Mesenchymal stem cell (in vitro differentiated cells and primary cell): Measurements from ENCODE around the gene MSL1.

Experiments
- DNase-seq: peaks from one replicate; pipeline ENCODE4 v3.0.0-alpha.2; 2013
- H2AFZ ChIP-seq: one replicate; pipeline ENCODE4 v1.6.1; 2013; ENCODE audit warnings: low read depth, mild to moderate bottlenecking, control low read depth, inconsistent platforms, low read length, moderate library complexity
- H2AK5ac ChIP-seq: 2 replicates; pipeline ENCODE4 v1.6.1; 2013; ENCODE audit warnings: low read length, moderate library complexity, mild to moderate bottlenecking, inconsistent platforms; ENCODE audit not compliant: severe bottlenecking
- H2BK120ac ChIP-seq: one replicate; pipeline ENCODE4 v1.6.1; 2013; ENCODE audit warnings: low read depth, mild to moderate bottlenecking, inconsistent platforms, low read length, moderate library complexity
- H2BK12ac ChIP-seq, 2 experiments: one replicate each; pipeline ENCODE4 v1.6.1; 2013; ENCODE audit warnings: inconsistent platforms in 2 of 2, low read length in 2 of 2, mild to moderate bottlenecking in 2 of 2, moderate library complexity in 2 of 2, control low read depth in 1 of 2
- H2BK15ac ChIP-seq: one replicate; pipeline ENCODE4 v1.6.1; 2013; ENCODE audit warnings: mild to moderate bottlenecking, low read depth, inconsistent platforms; ENCODE audit not compliant: poor library complexity, severe bottlenecking
- H2BK5ac ChIP-seq: 2 replicates; pipeline ENCODE4 v1.6.1; 2013; ENCODE audit warnings: low read depth, mild to moderate bottlenecking, low read length, control low read depth, inconsistent platforms; ENCODE audit not compliant: poor library complexity, severe bottlenecking
- H3K14ac ChIP-seq, 2 experiments: one replicate each; pipeline ENCODE4 v1.6.1; 2013; ENCODE audit warnings: inconsistent platforms in 2 of 2, low read length in 2 of 2, control low read depth in 1 of 2, mild to moderate bottlenecking in 1 of 2, moderate library complexity in 1 of 2
- H3K18ac ChIP-seq, 2 experiments: one replicate each; pipeline ENCODE4 v1.6.1; 2013; ENCODE audit warnings: inconsistent platforms in 2 of 2, low read length in 2 of 2, control low read depth in 1 of 2, low read depth in 1 of 2, mild to moderate bottlenecking in 1 of 2
- H3K23ac ChIP-seq, 2 experiments: one replicate each; pipeline ENCODE4 v1.6.1; 2013; ENCODE audit warnings: inconsistent platforms in 2 of 2, low read length in 2 of 2, mild to moderate bottlenecking in 2 of 2, moderate library complexity in 2 of 2, control low read depth in 1 of 2
- H3K27ac ChIP-seq: 2 replicates; pipeline ENCODE4 v1.5.1; 2013; ENCODE audit warnings: mild to moderate bottlenecking, moderate library complexity, low read length, control low read depth, inconsistent platforms; ENCODE audit not compliant: poor library complexity, severe bottlenecking
- H3K27me3 ChIP-seq, 2 experiments: 2 replicates each; pipeline versions ENCODE4 v1.6.1 to v1.7.0; 2013; ENCODE audit warnings: low read length in 2 of 2, mild to moderate bottlenecking in 2 of 2, moderate library complexity in 2 of 2, control low read depth in 1 of 2, inconsistent platforms in 1 of 2; ENCODE audit not compliant: control insufficient read depth in 1 of 2, insufficient read depth in 1 of 2
- H3K36me3 ChIP-seq, 2 experiments: 2 replicates each; pipeline versions ENCODE4 v1.6.1 to v1.7.0; 2013; ENCODE audit warnings: low read length in 2 of 2, control low read depth in 1 of 2, inconsistent platforms in 1 of 2, low read depth in 1 of 2, mild to moderate bottlenecking in 1 of 2; ENCODE audit not compliant: insufficient read depth in 2 of 2, control insufficient read depth in 1 of 2
- H3K4ac ChIP-seq, 2 experiments: one replicate each; pipeline ENCODE4 v1.6.1; 2013; ENCODE audit warnings: inconsistent platforms in 2 of 2, low read length in 2 of 2, mild to moderate bottlenecking in 2 of 2, moderate library complexity in 2 of 2, control low read depth in 1 of 2, low read depth in 1 of 2
- H3K4me1 ChIP-seq: 2 replicates; pipeline ENCODE4 v1.6.1; 2013; ENCODE audit warnings: low read depth, low read length, control low read depth; ENCODE audit not compliant: control insufficient read depth, insufficient read depth
- H3K4me2 ChIP-seq: 2 replicates; pipeline ENCODE4 v1.6.1; 2013; ENCODE audit warnings: low read length, mild to moderate bottlenecking, inconsistent platforms; ENCODE audit not compliant: poor library complexity, severe bottlenecking
- H3K4me3 ChIP-seq, 2 experiments: 2 replicates each; pipeline versions ENCODE4 v1.5.1 to v1.7.0; 2013; ENCODE audit warnings: low read length in 2 of 2, mild to moderate bottlenecking in 2 of 2, control low read depth in 1 of 2, low read depth in 1 of 2; ENCODE audit not compliant: insufficient read depth in 1 of 2
- H3K79me1 ChIP-seq: replicated peaks from 2 replicates; pipeline ENCODE4 v1.6.1; 2013; ENCODE audit warnings: mild to moderate bottlenecking, control low read depth, low read length, inconsistent platforms; ENCODE audit not compliant: poor library complexity, severe bottlenecking
- H3K9ac ChIP-seq: 2 replicates; pipeline ENCODE4 v1.7.0; 2013; ENCODE audit warnings: mild to moderate bottlenecking, low read length, moderate library complexity
- H3K9me3 ChIP-seq: 2 replicates; pipeline ENCODE4 v1.7.0; 2013; ENCODE audit warnings: mild to moderate bottlenecking, low read length; ENCODE audit not compliant: control insufficient read depth
- H4K8ac ChIP-seq: one replicate; pipeline ENCODE4 v1.6.1; 2013; ENCODE audit warnings: inconsistent platforms, mild to moderate bottlenecking, low read length, moderate library complexity
- H4K91ac ChIP-seq: one replicate; pipeline ENCODE4 v1.6.1; 2013; ENCODE audit warnings: mild to moderate bottlenecking, low read length, inconsistent platforms
- WGBS: methylation state at CpG from one replicate; pipeline ENCODE4 v1.1.7; 2013; ENCODE audit warnings: mixed read lengths; 5-methylcytosine and 5-hydroxymethylcytosine counted together

Gene MSL1

GRCh38 chr17:40095944-40096791 is 25.6 kb upstream of the MSL1 start:
- H3K27ac ChIP-seq = no peak overlapping the region
- H3K79me1 ChIP-seq = peaks cover 16% of the 10 kb centered on the region
- no peak overlapping the region for H3K18ac ChIP-seq
- H3K9me3 ChIP-seq = no peaks in the 10 kb centered on the region
- H3K14ac ChIP-seq = no peak overlapping the region
- WGBS = 96% methylated on average over 16 of the region's 23 CpGs
- H4K8ac ChIP-seq = no peak overlapping the region
- H2AK5ac ChIP-seq = no peak overlapping the region
- no peak overlapping the region for H2BK5ac ChIP-seq
- H4K91ac ChIP-seq = no peak overlapping the region
- no peak overlapping the region for H2BK120ac ChIP-seq
- peak overlapping the region; percentile 92 for H3K9ac ChIP-seq
- H3K4me3 ChIP-seq = peak overlapping the region in 1 of 2 experiments; percentile 77
- H3K4me2 ChIP-seq = no peak overlapping the region
- H3K36me3 ChIP-seq = peaks cover 54 to 62% of the 10 kb centered on the region in 2 experiments
- no peak overlapping the region for H3K23ac ChIP-seq
- H2AFZ ChIP-seq = no peak overlapping the region
- no peak for DNase-seq
- H3K27me3 ChIP-seq = no peaks in the 10 kb centered on the region
- H2BK12ac ChIP-seq = peak overlapping the region in 1 of 2 experiments; percentile 32
- peaks cover 25% of the 10 kb centered on the region for H3K4me1 ChIP-seq
- H2BK15ac ChIP-seq = no peak overlapping the region
- no peak overlapping the region for H3K4ac ChIP-seq

GRCh38 chr17:40097087-40097486 is 24.7 kb upstream of the MSL1 start:
- no peak for DNase-seq
- Histone ChIP-seq H3K79me1 (peaks cover 16% of the 10 kb centered on the region), H3K4me1 (peaks cover 19% of the 10 kb centered on the region), H2BK15ac (no peak overlapping the region), H4K8ac (no peak overlapping the region), H3K36me3 (peaks cover 53 to 54% of the 10 kb centered on the region in 2 experiments), H3K4ac (no peak overlapping the region), H2AFZ (no peak overlapping the region), H3K9ac (peak overlapping the region; percentile 92), H3K9me3 (no peaks in the 10 kb centered on the region), H3K23ac (no peak overlapping the region), H3K27me3 (no peaks in the 10 kb centered on the region), H2BK120ac (no peak overlapping the region), H3K4me2 (no peak overlapping the region), H4K91ac (no peak overlapping the region), H3K27ac (no peak overlapping the region), H3K14ac (no peak overlapping the region), H2BK12ac (peak overlapping the region in 1 of 2 experiments; percentile 59), H3K4me3 (peak overlapping the region in 1 of 2 experiments; percentile 77), H3K18ac (no peak overlapping the region), H2AK5ac (no peak overlapping the region), H2BK5ac (no peak overlapping the region)
- WGBS = 95% methylated on average over 9 of the region's 10 CpGs

- Histone ChIP-seq H3K36me3 (peaks cover 44 to 49% of the 10 kb centered on the region in 2 experiments), H3K9ac (peak overlapping the region; percentile 92), H3K4ac (peak overlapping the region; percentile 75 to 89), H4K91ac (peak overlapping the region; percentile 98), H4K8ac (peak overlapping the region; percentile 82), H2BK5ac (peak overlapping the region; percentile 80), H2AFZ (no peak overlapping the region), H2BK12ac (peak overlapping the region; percentile 86 to 96), H3K79me1 (peaks cover 16% of the 10 kb centered on the region), H3K4me2 (peak overlapping the region; percentile 53), H3K14ac (peak overlapping the region in 1 of 2 experiments; percentile 57), H3K4me3 (peak overlapping the region in 1 of 2 experiments; percentile 77), H3K27me3 (no peaks in the 10 kb centered on the region), H3K4me1 (peaks cover 21% of the 10 kb centered on the region), H3K23ac (no peak overlapping the region), H2BK120ac (peak overlapping the region; percentile 90), H3K27ac (peak overlapping the region; percentile 81), H2AK5ac (peak overlapping the region; percentile 73), H3K9me3 (no peaks in the 10 kb centered on the region), H2BK15ac (peak overlapping the region; percentile 20), H3K18ac (peak overlapping the region; percentile 76 to 91)
- 83% methylated on average over 8 of the region's 9 CpGs for WGBS
- DNase-seq = peak; percentile 43
Observed at GRCh38 chr17:40097931-40098845, 23.6 kb upstream of the MSL1 start.
